Trophoblast cell (in vitro differentiated cells and primary cell): ENCODE results near the gene ZFP36L2.

Source experiments
- DNase-seq, 2 donors: peaks; one replicate each; pipeline ENCODE4 v3.0.0-alpha.2; 2016
- H2AFZ ChIP-seq: 2 replicates; pipeline ENCODE4 v1.6.1; 2013; ENCODE audit warnings: low read length, moderate library complexity, mild to moderate bottlenecking; ENCODE audit not compliant: insufficient read depth, poor library complexity
- H2AK5ac ChIP-seq: 2 replicates; pipeline ENCODE4 v1.6.1; 2013; ENCODE audit warnings: mild to moderate bottlenecking, low read length
- H2BK120ac ChIP-seq: 2 replicates; pipeline ENCODE4 v1.6.1; 2013; ENCODE audit warnings: low read length, mild to moderate bottlenecking, moderate library complexity; ENCODE audit not compliant: insufficient read depth, poor library complexity
- H2BK12ac ChIP-seq: 2 replicates; pipeline ENCODE4 v1.6.1; 2013; ENCODE audit warnings: mild to moderate bottlenecking, low read length, moderate library complexity
- H2BK5ac ChIP-seq: 2 replicates; pipeline ENCODE4 v1.6.1; 2013; ENCODE audit warnings: low read length, low read depth, moderate library complexity, mild to moderate bottlenecking; ENCODE audit not compliant: poor library complexity
- H3K14ac ChIP-seq: 2 replicates; pipeline ENCODE4 v1.6.1; 2013; ENCODE audit warnings: mild to moderate bottlenecking, low read length
- H3K18ac ChIP-seq: 2 replicates; pipeline ENCODE4 v1.6.1; 2013; ENCODE audit warnings: mild to moderate bottlenecking, low read length
- H3K23ac ChIP-seq: 2 replicates; pipeline ENCODE4 v1.6.1; 2013; ENCODE audit warnings: low read length
- H3K27ac ChIP-seq: 2 replicates; pipeline ENCODE4 v1.5.1; 2013; ENCODE audit warnings: low read depth, mild to moderate bottlenecking, inconsistent platforms, low read length, moderate library complexity
- H3K27me3 ChIP-seq: 2 replicates; pipeline ENCODE4 v1.6.1; 2013; ENCODE audit warnings: inconsistent platforms, mild to moderate bottlenecking, low read length, moderate library complexity; ENCODE audit not compliant: insufficient read depth
- H3K36me3 ChIP-seq, 2 experiments: 1 replicate in 1 of 2; 2 replicates in 1 of 2; pipeline ENCODE4 v1.6.1; 2013; ENCODE audit warnings: low read length in 2 of 2, mild to moderate bottlenecking in 2 of 2, moderate library complexity in 1 of 2; ENCODE audit not compliant: insufficient read depth in 2 of 2, control insufficient read depth in 1 of 2
- H3K4ac ChIP-seq: 2 replicates; pipeline ENCODE4 v1.6.1; 2013; ENCODE audit warnings: low read depth, mild to moderate bottlenecking, low read length, moderate library complexity
- H3K4me1 ChIP-seq, 2 experiments: 1 replicate in 1 of 2; 2 replicates in 1 of 2; pipeline ENCODE4 v1.6.1; 2013; ENCODE audit warnings: low read length in 2 of 2, mild to moderate bottlenecking in 2 of 2, moderate library complexity in 1 of 2; ENCODE audit not compliant: insufficient read depth in 2 of 2, control insufficient read depth in 1 of 2
- H3K4me2 ChIP-seq: 2 replicates; pipeline ENCODE4 v1.6.1; 2013; ENCODE audit warnings: inconsistent platforms, mild to moderate bottlenecking, low read length, moderate library complexity
- H3K4me3 ChIP-seq: 2 replicates; pipeline ENCODE4 v1.5.1; 2013; ENCODE audit warnings: mild to moderate bottlenecking, low read depth, low read length, inconsistent platforms
- H3K79me1 ChIP-seq: one replicate; pipeline ENCODE4 v1.6.1; 2013; ENCODE audit warnings: low read length
- H3K79me2 ChIP-seq: 2 replicates; pipeline ENCODE4 v1.6.1; 2013; ENCODE audit warnings: low read length, mild to moderate bottlenecking; ENCODE audit not compliant: control insufficient read depth, insufficient read depth, poor library complexity
- H3K9ac ChIP-seq: 2 replicates; pipeline ENCODE4 v1.6.1; 2013; ENCODE audit warnings: mild to moderate bottlenecking, low read length
- H3K9me3 ChIP-seq: 2 replicates; pipeline ENCODE4 v1.6.1; 2013; ENCODE audit warnings: low read depth, mild to moderate bottlenecking, control low read depth, inconsistent platforms, low read length; ENCODE audit not compliant: insufficient read depth
- H4K12ac ChIP-seq: 2 replicates; pipeline ENCODE4 v1.6.1; 2013; ENCODE audit warnings: low read depth, mild to moderate bottlenecking, low read length, moderate library complexity
- H4K8ac ChIP-seq: 2 replicates; pipeline ENCODE4 v1.6.1; 2013; ENCODE audit warnings: low read depth, mild to moderate bottlenecking, low read length, moderate library complexity
- H4K91ac ChIP-seq: one replicate; pipeline ENCODE4 v1.6.1; 2013; ENCODE audit warnings: low read depth, mild to moderate bottlenecking, low read length, moderate library complexity
- WGBS: extraction: QIAGEN DNeasy Blood & Tissue Kit; methylation state at CpG from one replicate; pipeline ENCODE4 v1.1.7; 2013; ENCODE audit warnings: missing lambda C conversion rate; ENCODE audit not compliant: insufficient read length, insufficient coverage; ENCODE audit errors: extremely low coverage; 5-methylcytosine and 5-hydroxymethylcytosine counted together

ZFP36L2 gene

GRCh38 chr2:43176449-43176848, 50.0 kb downstream of the ZFP36L2 start:
- Histone ChIP-seq H3K27ac (no peak overlapping the region), H2AFZ (no peak overlapping the region), H3K4me2 (no peak overlapping the region), H2BK120ac (no peak overlapping the region), H3K79me2 (no peaks in the 10 kb centered on the region), H3K4ac (no peak overlapping the region), H4K8ac (no peak overlapping the region), H3K9ac (no peak overlapping the region), H3K14ac (no peak overlapping the region), H3K23ac (no peak overlapping the region), H3K27me3 (no peaks in the 10 kb centered on the region), H2AK5ac (no peak overlapping the region), H3K18ac (no peak overlapping the region), H3K36me3 (no peaks in the 10 kb centered on the region), H4K91ac (no peak overlapping the region), H3K4me1 (peaks cover 9 to 11% of the 10 kb centered on the region in 2 experiments), H4K12ac (no peak overlapping the region), H3K4me3 (no peak overlapping the region), H3K9me3 (peaks cover 8% of the 10 kb centered on the region), H2BK5ac (no peak overlapping the region), H3K79me1 (peaks cover 10% of the 10 kb centered on the region), H2BK12ac (no peak overlapping the region)
- no CpG with 5 or more reads among the region's 1 CpG for WGBS
- no peak for DNase-seq

- Histone ChIP-seq H3K9ac (no peak overlapping the region), H2AFZ (no peak overlapping the region), H3K36me3 (no peaks in the 10 kb centered on the region), H3K4me2 (no peak overlapping the region), H3K79me2 (no peaks in the 10 kb centered on the region), H2BK12ac (no peak overlapping the region), H4K12ac (no peak overlapping the region), H3K4me1 (peaks cover 9 to 11% of the 10 kb centered on the region in 2 experiments), H3K79me1 (peaks cover 10% of the 10 kb centered on the region), H3K18ac (no peak overlapping the region), H2BK120ac (no peak overlapping the region), H3K27me3 (no peaks in the 10 kb centered on the region), H4K91ac (no peak overlapping the region), H3K27ac (no peak overlapping the region), H2AK5ac (no peak overlapping the region), H3K4me3 (no peak overlapping the region), H3K4ac (no peak overlapping the region), H3K23ac (no peak overlapping the region), H2BK5ac (no peak overlapping the region), H4K8ac (no peak overlapping the region), H3K14ac (no peak overlapping the region), H3K9me3 (peaks cover 8% of the 10 kb centered on the region)
- WGBS = no CpG with 5 or more reads among the region's 9 CpGs
- no peak for DNase-seq
Observed at GRCh38 chr2:43175876-43176275, 50.5 kb downstream of the ZFP36L2 start.

GRCh38 chr2:43175020-43175441, 51.4 kb downstream of the ZFP36L2 start:
- Histone ChIP-seq H4K8ac (no peak overlapping the region), H3K18ac (no peak overlapping the region), H3K79me1 (peaks cover 10% of the 10 kb centered on the region), H3K4me3 (no peak overlapping the region), H4K91ac (no peak overlapping the region), H3K9ac (no peak overlapping the region), H3K4me1 (peaks cover 9 to 11% of the 10 kb centered on the region in 2 experiments), H3K14ac (no peak overlapping the region), H3K27me3 (no peaks in the 10 kb centered on the region), H2BK12ac (no peak overlapping the region), H3K4me2 (no peak overlapping the region), H3K4ac (no peak overlapping the region), H2AFZ (no peak overlapping the region), H3K79me2 (no peaks in the 10 kb centered on the region), H3K27ac (no peak overlapping the region), H3K9me3 (peaks cover 8% of the 10 kb centered on the region), H4K12ac (no peak overlapping the region), H3K23ac (no peak overlapping the region), H2BK5ac (no peak overlapping the region), H2BK120ac (no peak overlapping the region), H3K36me3 (no peaks in the 10 kb centered on the region), H2AK5ac (no peak overlapping the region)
- no CpG with 5 or more reads among the region's 1 CpG for WGBS
- DNase-seq = no peak

GRCh38 chr2:43174368-43174916, 52.0 kb downstream of the ZFP36L2 start:
- Histone ChIP-seq H3K4ac (no peak overlapping the region), H3K79me1 (peaks cover 10% of the 10 kb centered on the region), H3K79me2 (no peaks in the 10 kb centered on the region), H4K8ac (no peak overlapping the region), H4K12ac (no peak overlapping the region), H3K9me3 (peaks cover 8% of the 10 kb centered on the region), H2BK5ac (no peak overlapping the region), H3K18ac (no peak overlapping the region), H2AFZ (no peak overlapping the region), H3K23ac (no peak overlapping the region), H3K4me2 (no peak overlapping the region), H4K91ac (no peak overlapping the region), H2BK120ac (no peak overlapping the region), H3K4me1 (peaks cover 9 to 13% of the 10 kb centered on the region in 2 experiments), H3K4me3 (no peak overlapping the region), H3K27me3 (no peaks in the 10 kb centered on the region), H3K9ac (no peak overlapping the region), H2AK5ac (no peak overlapping the region), H3K27ac (no peak overlapping the region), H2BK12ac (no peak overlapping the region), H3K14ac (no peak overlapping the region), H3K36me3 (no peaks in the 10 kb centered on the region)
- WGBS = no CpG with 5 or more reads among the region's 9 CpGs
- no peak for DNase-seq
